ENCODE data around the gene AARS2. TPM values are rescaled to one million over a fixed set of nuclear protein-coding genes. Genes with fewer than 3 reads are reported as not detected.
A peak's percentile ranks its signal among the peaks of the same experiment; 100 is the strongest.

AARS2 gene
- total RNA-seq, 4 donors from 2014 or later: 6.1 to 9.4 (median 6.9) TPM

DNA sequence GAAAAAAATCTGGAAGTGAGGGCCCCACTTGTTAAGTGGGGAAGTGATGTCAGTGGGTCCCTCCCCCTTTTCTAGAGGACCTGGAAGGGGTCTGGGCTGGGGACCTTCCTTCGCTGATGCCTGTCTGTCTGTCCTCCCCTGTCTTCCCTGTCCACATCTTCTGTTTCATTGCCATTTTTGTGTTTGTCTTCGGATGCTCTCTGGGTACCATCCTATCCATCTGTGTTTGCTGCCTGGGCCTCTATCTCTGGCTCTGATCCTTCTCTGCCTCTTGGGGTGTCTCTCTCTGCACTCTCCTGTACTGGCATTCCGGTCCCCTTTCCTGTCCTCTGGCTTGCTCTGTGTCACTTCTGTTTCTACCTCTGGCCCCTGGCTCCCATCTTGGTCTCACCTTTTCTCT, 40.6 kb downstream of the AARS2 start:
- 82 to 100% methylated on average over 1 to 3 of the region's 3 CpGs for WGBS, 2 donors (ENCODE audit: low coverage in 1 of 2)
- TF ChIP-seq, protein P1, sequence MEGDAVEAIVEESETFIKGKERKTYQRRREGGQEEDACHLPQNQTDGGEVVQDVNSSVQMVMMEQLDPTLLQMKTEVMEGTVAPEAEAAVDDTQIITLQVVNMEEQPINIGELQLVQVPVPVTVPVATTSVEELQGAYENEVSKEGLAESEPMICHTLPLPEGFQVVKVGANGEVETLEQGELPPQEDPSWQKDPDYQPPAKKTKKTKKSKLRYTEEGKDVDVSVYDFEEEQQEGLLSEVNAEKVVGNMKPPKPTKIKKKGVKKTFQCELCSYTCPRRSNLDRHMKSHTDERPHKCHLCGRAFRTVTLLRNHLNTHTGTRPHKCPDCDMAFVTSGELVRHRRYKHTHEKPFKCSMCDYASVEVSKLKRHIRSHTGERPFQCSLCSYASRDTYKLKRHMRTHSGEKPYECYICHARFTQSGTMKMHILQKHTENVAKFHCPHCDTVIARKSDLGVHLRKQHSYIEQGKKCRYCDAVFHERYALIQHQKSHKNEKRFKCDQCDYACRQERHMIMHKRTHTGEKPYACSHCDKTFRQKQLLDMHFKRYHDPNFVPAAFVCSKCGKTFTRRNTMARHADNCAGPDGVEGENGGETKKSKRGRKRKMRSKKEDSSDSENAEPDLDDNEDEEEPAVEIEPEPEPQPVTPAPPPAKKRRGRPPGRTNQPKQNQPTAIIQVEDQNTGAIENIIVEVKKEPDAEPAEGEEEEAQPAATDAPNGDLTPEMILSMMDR (IDR thresholded peaks at IDR 0.05): no peak
- TF ChIP-seq EP300 (IDR thresholded peaks at IDR 0.05) (no peak), POLR2A (IDR thresholded peaks at IDR 0.05) (no peak), POLR2AphosphoS5 (IDR thresholded peaks at IDR 0.05) (no peak)
- peaks cover 0 to 31% (median 4%) of the 10 kb centered on the region in 3 donors for H3K4me1 ChIP-seq
- H3K4me3 ChIP-seq: no peak overlapping the region
- no peak overlapping the region for H3K27ac ChIP-seq
- H3K9me3 ChIP-seq: no peaks in the 10 kb centered on the region
- peaks cover 97% of the 10 kb centered on the region for H3K27me3 ChIP-seq
- no peaks in the 10 kb centered on the region for H3K36me3 ChIP-seq
- ATAC-seq: no peak

DNA sequence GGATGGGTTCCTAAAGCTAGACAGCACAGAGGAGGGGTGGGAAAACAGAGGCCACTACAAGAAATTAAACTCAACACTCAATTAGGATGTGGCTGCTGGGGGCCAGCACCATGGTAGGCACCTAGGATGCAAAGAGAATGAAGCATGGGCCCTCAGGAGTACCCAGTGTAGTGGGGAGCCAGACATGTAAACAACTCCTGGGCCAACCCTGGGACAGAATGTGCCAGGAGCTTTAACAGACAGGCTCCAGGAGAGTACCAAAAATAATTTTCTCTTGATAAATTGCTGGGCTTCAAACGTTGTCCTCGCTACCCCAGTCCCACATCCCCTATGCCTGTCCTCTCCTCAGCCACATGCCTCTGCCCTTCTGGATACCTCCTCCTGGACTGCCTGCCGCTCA, 41.2 kb downstream of the AARS2 start:
- 18% methylated on average over 2 of the region's 3 CpGs; no CpG with 5 or more reads in 1 of the 2 donors for WGBS, 2 donors (ENCODE audit: low coverage in 1 of 2)
- TF ChIP-seq POLR2AphosphoS5 (IDR thresholded peaks at IDR 0.05) (no peak), POLR2A (IDR thresholded peaks at IDR 0.05) (no peak), EP300 (IDR thresholded peaks at IDR 0.05) (no peak)
- TF ChIP-seq, protein P1 (IDR thresholded peaks at IDR 0.05): no peak
- peaks cover 91% of the 10 kb centered on the region for H3K27me3 ChIP-seq
- H3K4me3 ChIP-seq: no peak overlapping the region
- ATAC-seq: no peak
- H3K4me1 ChIP-seq: peaks cover 0 to 31% (median 4%) of the 10 kb centered on the region in 3 donors
- H3K27ac ChIP-seq: no peak overlapping the region
- H3K36me3 ChIP-seq: no peaks in the 10 kb centered on the region
- H3K9me3 ChIP-seq: no peaks in the 10 kb centered on the region

DNA sequence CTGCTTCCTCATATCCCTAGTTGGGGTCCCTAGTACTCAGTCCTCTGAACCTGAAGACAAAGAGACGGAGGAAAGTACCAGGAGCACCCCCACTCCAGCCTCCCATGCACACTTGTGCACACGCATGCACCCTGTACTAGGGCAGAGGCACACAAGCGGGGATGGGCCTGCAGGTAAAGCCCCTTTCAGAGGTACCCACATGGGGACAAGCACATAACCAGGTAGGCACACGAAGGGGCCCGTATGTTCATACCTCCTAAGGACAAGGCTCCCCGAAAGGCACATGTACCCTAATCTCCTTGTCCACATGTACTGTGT, 41.8 kb downstream of the AARS2 start:
- H3K27ac ChIP-seq: no peak overlapping the region
- H3K27me3 ChIP-seq: peaks cover 85% of the 10 kb centered on the region
- TF ChIP-seq, protein P1 (IDR thresholded peaks at IDR 0.05): no peak
- TF ChIP-seq POLR2AphosphoS5 (IDR thresholded peaks at IDR 0.05) (no peak), EP300 (IDR thresholded peaks at IDR 0.05) (no peak), POLR2A (IDR thresholded peaks at IDR 0.05) (no peak)
- H3K9me3 ChIP-seq: no peaks in the 10 kb centered on the region
- WGBS, 2 donors (ENCODE audit: low coverage in 1 of 2): 40% methylated on average over 1 of the region's 6 CpGs; no CpG with 5 or more reads in 1 of the 2 donors
- H3K4me3 ChIP-seq: no peak overlapping the region
- H3K36me3 ChIP-seq: no peaks in the 10 kb centered on the region
- H3K4me1 ChIP-seq: peaks cover 0 to 27% (median 4%) of the 10 kb centered on the region in 3 donors
- no peak for ATAC-seq

DNA sequence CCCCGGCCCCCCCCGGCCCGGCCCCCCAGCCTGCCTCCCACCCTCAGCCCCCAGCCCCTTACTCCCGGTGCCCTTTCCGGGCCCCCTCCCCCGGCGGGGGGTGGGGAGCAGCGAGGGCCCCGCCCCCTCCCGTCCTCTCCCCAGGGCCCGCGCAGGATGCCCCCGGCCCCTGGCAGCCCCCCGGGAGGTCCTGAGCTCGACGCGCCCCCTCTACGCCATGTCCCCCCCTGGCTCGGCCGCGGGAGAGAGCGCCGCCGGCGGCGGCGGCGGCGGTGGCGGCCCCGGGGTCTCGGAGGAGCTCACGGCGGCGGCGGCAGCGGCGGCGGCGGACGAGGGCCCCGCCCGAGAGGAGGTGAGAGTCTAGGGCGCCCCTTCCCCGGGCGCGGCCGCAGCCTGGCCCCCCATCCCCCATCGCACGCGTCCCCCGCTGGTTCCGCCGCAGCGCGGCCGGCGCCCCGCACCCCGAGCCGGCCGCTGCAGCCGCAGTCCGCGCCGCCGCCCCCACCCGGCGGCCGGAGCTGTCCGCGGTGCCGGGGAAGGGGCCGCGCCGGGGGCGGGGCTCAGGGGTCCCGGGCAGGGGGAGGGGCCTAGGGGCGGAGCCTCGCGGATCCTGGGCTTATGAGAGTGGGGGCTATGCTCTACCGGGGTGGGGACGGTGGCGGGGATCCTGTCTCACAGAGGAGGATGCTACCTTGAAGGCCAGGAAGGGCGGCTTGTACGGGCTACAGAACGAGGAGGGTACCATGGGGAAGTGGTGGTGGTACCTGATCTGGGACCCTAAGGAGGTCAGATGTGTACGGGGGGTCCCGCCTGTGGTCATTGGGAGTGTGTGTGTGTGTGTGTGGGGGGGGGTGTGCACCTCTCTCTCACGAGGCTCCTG, 42.4 kb downstream of the AARS2 start:
- no peaks in the 10 kb centered on the region for H3K9me3 ChIP-seq
- no peaks in the 10 kb centered on the region for H3K36me3 ChIP-seq
- H3K27ac ChIP-seq: no peak overlapping the region
- WGBS, 2 donors (ENCODE audit: low coverage in 1 of 2): 10 to 22% methylated on average over 2 to 6 of the region's 90 CpGs
- peak overlapping the region in 1 of 2 donors; percentile 52 for H3K4me3 ChIP-seq
- peaks cover 0 to 21% (median 2%) of the 10 kb centered on the region in 3 donors for H3K4me1 ChIP-seq
- ATAC-seq: peak; percentile 7
- TF ChIP-seq EP300 (IDR thresholded peaks at IDR 0.05) (no peak), POLR2AphosphoS5 (IDR thresholded peaks at IDR 0.05) (no peak), POLR2A (IDR thresholded peaks at IDR 0.05) (no peak)
- TF ChIP-seq, protein P1 (IDR thresholded peaks at IDR 0.05): no peak
- peaks cover 79% of the 10 kb centered on the region for H3K27me3 ChIP-seq

All from gastroesophageal sphincter (tissue), 4 donors.